NCI-H446 (cell line): ENCODE results near the gene ORM1.

Source experiments
- DNase-seq, 2 experiments: peaks; one replicate each; lab custom pipeline; 2025; lab: John Stamatoyannopoulos, UW

The ORM1 gene

DNA sequence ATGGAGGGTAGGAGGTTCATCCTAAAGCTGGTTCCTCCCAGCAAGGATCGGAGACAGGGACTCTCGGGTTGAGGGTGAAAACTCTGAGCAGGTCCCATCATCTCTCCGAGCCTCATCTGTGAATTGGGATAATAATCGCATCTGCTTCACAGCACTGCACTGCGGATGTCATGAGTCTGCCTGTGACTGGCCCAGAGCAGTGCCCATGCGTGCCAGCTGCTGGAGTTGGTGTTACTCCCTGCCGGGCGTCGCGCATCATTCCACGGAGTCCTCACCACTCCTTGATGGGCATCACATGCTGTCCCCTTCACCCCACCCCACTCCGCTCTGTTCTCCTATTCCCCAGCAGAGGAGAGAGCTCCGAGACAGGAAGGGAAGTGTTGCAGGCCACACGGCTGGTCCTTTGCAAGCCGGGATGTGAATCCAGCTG is 35.1 kb upstream of the ORM1 start:
- DNase-seq, result no peak

DNA sequence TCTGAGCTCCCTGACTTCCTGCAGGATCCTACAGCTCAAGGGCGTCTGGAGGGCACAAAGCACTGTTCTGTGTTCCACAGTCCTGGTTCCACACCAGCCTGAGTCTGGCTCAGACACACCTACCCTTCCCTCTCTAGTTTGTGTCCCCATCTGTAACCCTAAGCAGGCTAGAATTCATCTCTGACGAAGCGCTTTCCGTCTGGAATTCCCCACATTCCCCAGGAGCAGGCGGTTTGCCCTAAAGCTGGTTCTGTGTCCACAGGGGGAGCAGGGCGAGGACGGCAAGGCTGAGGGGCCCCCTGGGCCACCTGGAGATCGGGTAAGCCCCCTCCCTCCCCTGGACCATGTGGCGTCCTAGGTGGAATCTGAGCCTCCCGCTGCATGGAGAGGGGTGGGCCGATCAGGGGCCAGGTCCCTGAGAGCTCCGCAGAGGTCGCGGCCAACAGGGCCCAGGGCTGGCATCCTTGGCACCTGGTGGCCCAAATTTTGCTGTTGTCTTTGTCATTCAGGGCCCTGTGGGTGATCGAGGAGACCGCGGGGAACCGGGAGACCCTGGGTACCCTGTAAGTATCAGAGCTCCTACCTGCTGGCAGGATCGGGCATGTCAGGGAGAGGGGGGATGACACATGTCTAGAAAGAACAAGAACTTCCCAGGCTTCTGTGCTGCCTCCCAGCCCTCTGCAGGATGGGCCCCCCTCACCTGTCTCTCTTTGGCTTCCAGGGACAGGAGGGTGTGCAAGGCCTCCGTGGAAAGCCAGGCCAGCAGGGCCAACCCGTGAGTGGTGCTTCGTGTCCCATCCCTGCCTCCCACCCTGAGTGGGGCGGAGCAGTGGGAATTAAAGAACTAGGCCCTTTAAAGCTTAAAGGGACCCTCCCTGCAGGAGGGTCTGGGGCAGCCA is 34.5 kb upstream of the ORM1 start:
- DNase-seq, result no peak

DNA sequence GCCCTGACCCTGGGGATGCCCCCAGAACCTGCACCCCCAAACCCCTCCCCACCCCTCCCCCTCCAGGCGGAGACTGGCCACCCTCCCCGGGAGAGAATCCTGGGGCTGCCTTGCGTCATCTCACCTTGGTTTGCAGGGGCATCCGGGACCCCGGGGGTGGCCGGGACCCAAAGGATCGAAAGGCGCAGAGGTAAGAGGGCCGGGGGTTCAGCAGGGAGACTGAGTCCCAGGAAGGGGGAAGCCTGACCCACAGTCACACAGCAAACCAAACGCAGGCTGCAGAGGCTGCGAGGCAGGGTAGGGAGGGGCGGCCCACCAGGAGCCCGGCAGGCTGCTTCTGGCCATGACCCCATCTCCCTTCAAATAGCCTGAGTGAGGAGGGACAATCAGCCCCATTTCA is 33.8 kb upstream of the ORM1 start:
- no peak for DNase-seq

DNA sequence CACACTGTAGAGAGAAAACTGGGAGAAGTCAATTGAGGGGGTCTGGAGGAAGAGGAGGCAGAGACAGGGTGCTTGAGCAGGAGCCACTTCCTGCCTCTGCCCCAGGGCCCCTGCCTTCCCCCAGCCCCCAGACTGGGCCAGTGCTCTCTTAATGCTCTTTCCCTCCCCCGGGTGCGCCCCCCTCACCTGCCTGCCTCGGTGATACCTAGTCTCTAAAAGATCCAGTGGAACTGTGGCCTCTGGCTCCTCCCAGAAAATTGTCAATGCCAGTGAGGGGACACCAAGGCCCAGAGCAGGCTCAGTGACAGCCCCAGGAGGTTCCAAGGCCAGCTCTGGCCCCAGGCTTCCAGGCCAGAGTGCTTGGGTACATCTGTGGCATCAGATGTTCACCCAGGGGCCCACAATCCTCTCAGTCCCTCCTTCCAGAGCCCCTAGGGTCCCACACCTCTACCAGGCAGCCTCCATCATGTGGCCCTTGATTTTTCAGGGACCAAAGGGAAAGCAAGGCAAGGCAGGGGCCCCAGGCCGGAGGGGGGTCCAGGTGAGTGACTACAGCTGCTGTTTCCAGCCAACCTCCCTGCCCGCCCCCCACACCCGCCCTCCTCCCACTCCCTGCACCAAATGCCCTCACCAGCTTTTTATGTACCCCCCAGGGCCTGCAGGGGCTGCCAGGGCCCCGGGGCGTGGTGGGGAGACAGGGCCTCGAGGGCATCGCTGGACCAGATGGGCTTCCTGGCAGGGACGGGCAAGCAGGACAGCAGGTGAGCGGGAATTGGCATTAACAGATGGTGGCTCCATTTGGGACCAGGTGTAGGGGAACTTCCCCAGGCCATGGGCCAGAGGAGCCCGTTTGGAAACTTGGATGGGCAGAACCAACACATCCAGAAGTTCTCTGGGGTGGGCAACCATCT is 33.1 kb upstream of the ORM1 start:
- no peak for DNase-seq

GRCh38 chr9:114290561-114290986 is 32.3 kb upstream of the ORM1 start:
- no peak for DNase-seq

DNA sequence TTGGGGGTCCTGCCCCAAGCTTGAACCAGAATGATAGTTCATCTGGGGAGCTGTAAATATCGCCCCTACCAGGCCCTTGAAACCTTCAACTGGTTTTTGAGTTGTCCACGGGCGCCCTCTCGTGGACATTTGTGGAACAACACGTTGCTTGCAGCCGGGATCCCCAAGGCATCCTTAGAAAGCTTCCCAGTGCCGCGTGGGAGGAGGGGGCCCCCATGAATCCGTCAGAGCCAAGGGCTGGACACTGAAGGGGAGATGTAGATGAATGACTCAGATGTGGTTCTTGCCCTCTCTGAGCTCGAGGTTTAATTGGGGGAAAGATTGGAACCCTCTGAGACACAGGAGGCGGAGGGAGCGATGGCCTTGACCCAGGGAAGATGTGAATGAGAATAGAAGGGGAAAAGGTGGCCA is 31.8 kb upstream of the ORM1 start:
- DNase-seq, result peak; percentile 10 to 44

DNA sequence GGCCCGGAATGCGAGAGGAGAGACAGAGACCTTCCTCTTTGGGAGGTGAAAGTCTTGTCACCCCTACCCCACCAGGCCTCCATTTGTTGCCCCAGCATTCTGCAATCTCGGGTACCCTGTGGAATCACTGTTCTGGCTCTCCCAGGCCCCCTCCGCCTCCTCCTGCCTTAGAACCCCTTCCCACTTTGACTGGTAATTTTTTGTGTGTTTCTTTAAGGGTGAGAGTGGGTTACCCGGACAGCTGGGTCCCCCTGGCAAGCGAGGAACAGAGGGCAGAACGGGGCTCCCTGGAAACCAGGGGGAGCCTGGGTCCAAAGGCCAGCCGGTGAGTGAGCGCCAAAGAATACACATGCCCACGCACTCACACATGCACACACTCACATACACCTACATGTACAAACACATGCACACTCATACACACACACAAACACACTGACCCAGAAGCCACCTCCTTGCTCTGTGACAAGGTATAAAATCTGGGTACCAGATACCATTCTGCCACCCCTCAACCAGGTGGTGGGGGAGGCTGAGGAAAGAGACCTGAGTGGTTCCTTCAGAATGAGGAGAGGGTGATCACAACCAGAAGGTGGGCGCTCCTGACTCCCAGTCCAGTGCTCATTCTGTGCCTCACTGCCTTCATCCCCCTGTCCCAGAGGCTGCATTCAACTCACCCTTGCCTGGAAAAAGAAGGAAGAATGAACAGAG is 30.9 kb upstream of the ORM1 start:
- DNase-seq, result no peak

GRCh38 chr9:114294664-114295063 is 28.2 kb upstream of the ORM1 start:
- no peak for DNase-seq

GRCh38 chr9:114296338-114296737 is 26.6 kb upstream of the ORM1 start:
- DNase-seq, result no peak

GRCh38 chr9:114299286-114300152 is 23.4 kb upstream of the ORM1 start:
- DNase-seq, result no peak

GRCh38 chr9:114300153-114300845 is 22.6 kb upstream of the ORM1 start:
- no peak for DNase-seq

DNA sequence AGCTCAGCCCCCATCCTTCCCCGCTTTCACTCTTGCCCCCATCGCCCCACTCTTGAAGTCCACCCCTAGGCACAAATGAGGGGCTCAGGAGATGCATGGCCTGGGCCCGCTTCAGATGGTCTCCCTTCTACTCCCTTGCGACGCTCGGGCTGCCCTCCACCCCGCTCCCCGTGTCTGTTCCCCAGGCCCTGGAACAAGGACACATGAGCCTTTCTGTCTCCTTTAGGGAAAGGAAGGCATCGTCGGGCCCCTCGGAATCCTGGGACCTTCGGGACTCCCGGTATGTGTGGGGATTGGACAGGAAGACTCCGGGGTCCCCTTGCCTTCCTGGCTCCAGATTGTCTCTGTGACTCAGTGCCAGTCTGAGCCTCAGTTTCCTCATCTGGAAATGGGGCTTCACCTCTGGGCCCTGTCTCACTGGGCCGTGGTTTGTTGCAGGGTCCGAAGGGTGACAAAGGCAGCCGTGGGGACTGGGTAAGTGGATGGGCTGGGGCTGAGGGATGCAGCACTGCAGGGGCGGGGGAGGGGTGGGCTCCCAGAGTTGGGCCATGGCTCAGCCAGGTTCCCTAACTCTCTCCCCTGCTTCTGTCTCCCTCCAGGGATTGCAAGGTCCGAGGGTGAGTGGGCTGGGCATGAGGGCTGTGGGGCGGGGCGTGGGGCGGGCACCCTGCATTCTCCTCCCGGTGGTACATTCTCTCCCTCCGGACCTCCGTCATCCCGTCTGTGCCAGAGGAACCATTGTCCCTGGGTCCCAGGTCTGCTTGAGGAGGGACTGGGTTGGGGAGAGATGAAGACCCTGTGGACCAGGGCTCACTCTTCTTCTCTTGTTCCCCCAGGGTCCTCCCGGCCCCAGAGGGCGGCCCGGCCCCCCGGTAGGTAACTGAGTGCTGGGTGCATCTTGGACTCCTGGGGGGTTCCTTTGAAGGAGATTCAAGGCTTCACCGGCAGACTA is 21.8 kb upstream of the ORM1 start:
- DNase-seq, result no peak

GRCh38 chr9:114301798-114302565 is 20.9 kb upstream of the ORM1 start:
- DNase-seq, result no peak

GRCh38 chr9:114302727-114303126 is 20.2 kb upstream of the ORM1 start:
- DNase-seq, result no peak

DNA sequence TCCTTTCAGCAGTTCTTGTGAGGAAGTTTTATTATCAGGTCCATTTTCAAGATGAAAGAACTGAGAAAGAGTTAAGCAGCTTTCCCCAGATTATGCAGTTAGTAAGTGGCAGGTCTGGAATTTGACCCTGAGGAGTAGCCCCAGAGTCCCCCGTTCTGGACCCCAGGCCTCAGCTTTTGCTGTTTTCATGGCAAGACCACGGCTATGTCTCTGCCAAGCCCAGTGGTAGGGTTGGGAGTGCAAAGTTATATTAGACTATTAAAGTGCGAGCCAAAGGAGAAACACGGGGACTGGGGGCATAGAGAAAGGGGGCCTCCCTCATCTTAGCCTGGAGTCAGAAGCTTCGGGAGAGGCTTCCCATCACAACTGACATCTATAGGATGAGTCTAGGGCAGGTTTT is 19.3 kb upstream of the ORM1 start:
- DNase-seq, result no peak

DNA sequence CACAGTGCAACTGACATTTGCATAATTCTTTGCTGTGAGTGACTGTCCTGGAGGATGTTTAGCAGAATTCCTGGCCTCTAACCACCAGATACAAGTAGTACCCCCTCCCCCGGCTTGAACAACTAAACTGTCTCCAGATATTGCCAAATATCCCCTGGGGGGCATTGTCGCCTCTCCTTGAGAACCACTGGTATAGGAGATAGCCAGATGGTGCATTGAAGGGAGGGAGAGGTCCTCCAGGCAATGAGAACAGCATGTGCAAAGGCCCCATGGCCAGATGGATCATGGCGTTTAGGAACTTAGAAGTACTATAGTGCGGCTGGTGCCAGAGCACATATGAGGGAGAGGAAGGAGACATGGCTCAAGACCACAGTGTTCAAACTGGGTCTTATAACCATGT is 18.9 kb upstream of the ORM1 start:
- DNase-seq, result peak in 1 of 2 experiments; percentile 17

DNA sequence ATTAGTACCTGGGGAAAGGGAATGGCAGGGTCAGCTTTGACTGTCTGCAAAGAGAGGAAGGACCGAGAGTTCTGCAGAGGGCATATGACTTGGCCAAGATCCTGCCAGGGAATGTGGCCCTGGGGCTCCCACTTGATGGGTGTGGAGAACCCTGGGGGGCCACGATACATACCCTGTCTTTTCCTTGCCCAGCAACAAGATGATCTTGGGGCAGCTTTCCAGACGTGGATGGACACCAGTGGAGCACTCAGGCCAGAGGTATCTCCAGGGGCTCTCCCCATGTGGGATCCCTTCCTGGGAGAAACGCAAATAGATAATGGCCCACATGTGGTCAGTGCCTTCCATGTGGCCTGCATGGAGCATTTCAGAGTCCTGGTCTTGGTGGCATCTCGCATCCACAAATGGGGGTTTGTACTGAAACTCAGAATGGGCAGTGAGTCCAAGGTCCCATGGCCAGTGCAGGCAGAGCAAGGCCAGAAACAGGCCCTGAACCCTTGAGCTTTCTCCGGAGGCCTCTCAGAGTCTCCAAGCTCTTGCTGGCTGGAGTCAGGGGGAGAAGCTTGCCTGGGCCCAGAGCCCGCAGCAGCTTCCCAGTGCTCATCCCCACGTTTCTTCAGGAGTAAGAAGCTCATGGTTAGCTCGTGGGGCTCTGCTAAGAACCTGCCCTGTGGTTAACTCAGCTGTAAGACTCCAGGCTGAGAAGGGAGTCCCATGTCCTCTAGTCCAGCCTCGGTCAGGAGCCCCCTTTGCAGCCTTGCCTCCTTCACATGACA is 18.3 kb upstream of the ORM1 start:
- DNase-seq, result no peak

- DNase-seq, result peak in 1 of 2 experiments; percentile 9
These were observed 15.0 kb upstream of the ORM1 start for GRCh38 chr9:114307899-114308267.
